ENCODE measurements around the gene ZNF578.
"Not testable (repeated sequence)": the region's sequence is repeated elsewhere in the genome, so short reads cannot be mapped to it uniquely, and the experiment has no call there.

ZNF578 gene

GRCh38 chr19:52453324-52454094, at the start of gene ZNF578:
Gene ZNF578, plus strand, starts transcription at chr19:52453553. Its CDS starts 48,293 bp downstream, at chr19:52501846.
- DNase-seq (ENCODE audit: low read depth) = peak; percentile 42

GRCh38 chr19:52410276-52410675, 43.1 kb upstream of the ZNF578 start:
- no peak for DNase-seq (ENCODE audit: low read depth)

- no peak for DNase-seq (ENCODE audit: low read depth)
Observed at GRCh38 chr19:52415711-52416110, 37.6 kb upstream of the ZNF578 start.

DNA sequence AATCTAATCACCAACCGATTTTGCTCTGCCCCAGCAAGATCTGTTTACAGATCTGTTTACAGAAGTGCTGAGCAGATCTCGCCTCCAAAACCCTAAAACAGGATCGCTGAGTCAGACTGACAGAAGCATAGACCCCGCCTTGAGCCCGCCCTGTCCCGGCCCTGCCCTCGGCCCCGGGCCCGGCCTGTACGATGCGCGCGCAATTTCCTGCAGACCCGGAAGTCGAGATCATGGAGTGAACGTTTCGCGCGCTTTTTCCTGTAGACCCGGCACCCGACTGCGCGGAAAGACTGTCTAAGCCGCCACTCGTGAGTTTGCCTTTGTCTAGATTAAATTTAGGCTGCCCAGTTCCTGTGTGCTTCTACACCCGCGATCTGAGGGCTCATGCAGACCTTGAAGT, 24.4 kb upstream of the ZNF578 start, which contains the start of gene ZNF534:
Gene ZNF534 (plus strand): TSS at position 212 of the 400 bp plus-strand sequence. CDS start 2,327 bp downstream, outside the sequence.
- DNase-seq (ENCODE audit: low read depth) = no peak

GRCh38 chr19:52442179-52442578, 11.2 kb upstream of the ZNF578 start:
- DNase-seq (ENCODE audit: low read depth) = no peak

DNA sequence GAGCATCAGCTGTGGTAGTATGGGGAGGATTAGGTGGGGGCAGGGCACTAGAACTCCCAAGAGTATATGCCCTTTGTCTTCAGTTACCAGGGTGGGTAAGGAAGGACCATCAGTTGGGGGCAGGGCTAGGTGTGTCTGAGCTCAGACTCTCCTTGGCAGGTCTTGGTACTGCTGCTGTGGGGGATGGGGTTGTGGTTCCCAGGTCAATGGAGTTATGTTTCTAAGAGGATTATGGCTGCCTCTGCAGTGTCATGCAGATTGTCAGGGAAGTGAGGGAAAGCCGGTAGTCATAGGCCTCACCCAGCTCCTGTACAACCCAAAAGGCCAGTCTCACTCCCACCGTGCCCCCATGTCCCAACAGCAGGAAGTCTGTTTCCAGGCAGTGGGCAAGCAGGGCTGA, 8.8 kb upstream of the ZNF578 start:
- DNase-seq (ENCODE audit: low read depth) = no peak

- no peak for DNase-seq (ENCODE audit: low read depth)
Observed at GRCh38 chr19:52451241-52451640, 2.1 kb upstream of the ZNF578 start.

DNA sequence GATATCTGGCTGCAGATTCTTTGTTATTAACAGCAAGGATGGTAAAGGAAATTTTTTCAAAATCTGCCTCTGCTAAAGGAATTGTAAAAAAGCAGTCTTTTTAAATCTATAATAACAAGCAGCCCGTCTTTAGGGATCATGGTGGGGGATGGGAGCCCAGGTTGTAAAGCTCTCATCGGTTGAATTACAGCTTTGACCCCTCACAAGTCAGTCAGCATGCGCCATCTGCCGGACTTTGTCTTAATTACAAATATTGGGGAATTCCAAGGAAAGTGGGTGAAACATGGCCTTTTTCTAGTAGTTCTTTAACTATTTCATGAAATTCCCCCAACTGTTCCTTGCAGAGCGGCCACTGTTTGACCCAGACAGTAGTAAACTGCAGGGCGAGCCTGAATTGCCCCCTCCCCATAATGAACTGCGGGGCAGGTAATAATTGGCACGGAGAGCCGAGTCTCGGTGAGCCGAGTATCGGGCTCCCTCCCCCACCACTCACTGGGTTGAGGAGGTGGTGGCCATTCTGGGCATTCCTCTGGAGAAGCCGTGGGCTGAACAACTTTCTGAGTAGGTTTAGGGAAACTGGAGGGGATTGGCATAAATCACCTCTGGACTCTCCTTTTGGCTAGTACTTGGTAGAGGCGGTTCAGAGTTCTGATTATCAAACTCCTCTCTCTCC, 11.6 kb downstream of the ZNF578 start:
- no peak for DNase-seq (ENCODE audit: low read depth)

DNA sequence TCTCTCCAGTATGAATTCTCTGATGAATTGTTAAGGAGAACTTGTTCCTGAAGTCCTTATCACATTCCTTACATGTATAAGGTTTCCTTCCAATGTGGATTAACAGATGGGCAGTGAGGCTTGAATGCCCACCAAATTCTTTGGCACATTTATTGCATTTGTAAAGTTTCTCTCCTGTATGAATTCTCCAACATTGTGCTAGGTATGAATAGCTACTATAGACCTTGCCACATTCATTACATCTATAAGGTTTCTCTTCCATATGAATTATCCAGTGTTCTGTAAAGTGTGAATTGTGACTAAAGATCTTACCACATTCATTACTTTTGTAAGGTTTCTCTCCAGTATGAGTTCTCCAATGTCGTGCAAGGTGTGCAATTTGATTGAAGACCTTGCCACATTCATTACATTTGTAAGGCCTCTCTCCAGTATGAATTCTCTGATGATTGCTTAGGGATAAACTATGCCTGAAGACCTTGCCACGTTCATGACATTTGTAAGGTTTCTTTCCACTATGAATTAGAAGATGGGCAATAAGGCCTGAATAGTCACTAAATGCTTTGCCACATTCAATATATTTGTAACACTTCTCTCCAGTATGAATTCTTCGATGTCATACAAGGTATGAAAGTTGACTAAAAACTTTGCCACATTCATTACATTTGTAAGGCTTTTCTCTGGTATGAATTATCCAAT, 20.4 kb downstream of the ZNF578 start:
- no peak for DNase-seq (ENCODE audit: low read depth)

DNA sequence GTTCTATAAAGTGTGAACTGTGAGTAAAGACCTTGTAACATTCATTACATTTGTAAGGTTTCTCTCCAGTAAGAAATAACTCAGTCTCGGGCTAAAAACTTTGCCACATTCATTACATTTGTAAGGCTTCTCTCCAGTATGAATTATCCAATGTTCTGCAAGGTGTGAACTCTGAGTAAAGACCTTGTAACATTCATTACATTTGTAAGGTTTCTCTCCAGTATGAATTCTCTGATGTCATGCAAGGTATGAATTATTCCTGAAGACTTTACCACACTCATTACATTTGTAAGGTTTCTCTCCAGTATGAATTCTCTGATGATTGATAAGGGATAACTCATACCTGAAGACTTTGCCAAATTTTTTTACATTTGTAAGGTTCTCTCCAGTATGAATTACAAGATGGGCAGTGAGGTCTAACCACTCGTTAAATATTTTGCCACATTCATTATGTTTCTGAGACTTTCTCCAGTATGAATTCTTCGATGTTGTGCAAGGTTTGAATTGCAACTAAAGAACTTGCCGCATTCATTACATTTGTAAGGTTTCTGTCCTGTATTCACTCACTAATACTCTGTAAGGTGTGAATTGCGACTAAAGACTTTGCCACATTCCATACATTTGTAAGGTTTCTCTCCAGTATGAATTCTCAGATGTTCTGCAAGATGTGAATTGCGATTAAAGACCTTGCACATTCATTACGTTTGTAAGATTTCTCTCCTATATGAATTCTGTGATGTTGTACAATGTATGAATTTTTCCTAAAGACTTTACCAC, 21.2 kb downstream of the ZNF578 start:
- no peak for DNase-seq (ENCODE audit: low read depth)

GRCh38 chr19:52484111-52484743, 30.9 kb downstream of the ZNF578 start:
- not testable (repeated sequence) for DNase-seq (ENCODE audit: low read depth)

GRCh38 chr19:52485064-52485463, 31.7 kb downstream of the ZNF578 start:
- not testable (repeated sequence) for DNase-seq (ENCODE audit: low read depth)

GRCh38 chr19:52485561-52486240, 32.3 kb downstream of the ZNF578 start:
- not testable (repeated sequence) for DNase-seq (ENCODE audit: low read depth)

- no peak for DNase-seq (ENCODE audit: low read depth)
Observed at GRCh38 chr19:52492201-52492993, 39.0 kb downstream of the ZNF578 start.

- DNase-seq (ENCODE audit: low read depth) = no peak
Observed at GRCh38 chr19:52492994-52493470, 39.7 kb downstream of the ZNF578 start.

DNA sequence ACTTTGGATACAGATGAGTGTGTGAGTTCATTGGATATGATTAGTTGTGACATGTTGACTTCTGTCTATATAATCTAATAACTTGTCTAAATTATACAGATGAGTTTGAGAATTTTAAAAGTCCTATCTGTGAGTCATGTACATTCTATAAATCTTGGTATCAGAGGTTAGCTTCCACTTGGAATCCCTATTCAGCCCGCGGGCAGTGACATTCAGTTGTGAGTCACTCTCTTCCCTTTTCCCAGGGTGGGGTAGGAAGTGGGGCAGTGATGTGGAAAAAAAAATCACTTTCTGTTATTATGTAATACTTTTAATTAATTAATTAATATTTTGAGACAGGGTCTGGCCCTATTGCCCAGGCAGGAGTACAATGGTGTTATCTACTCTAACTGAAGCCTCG, 41.2 kb downstream of the ZNF578 start:
- DNase-seq (ENCODE audit: low read depth) = no peak

- no peak for DNase-seq (ENCODE audit: low read depth)
Observed at GRCh38 chr19:52498571-52498970, 45.2 kb downstream of the ZNF578 start.

- DNase-seq (ENCODE audit: low read depth) = not testable (repeated sequence)
Observed at GRCh38 chr19:52500474-52500873, 47.1 kb downstream of the ZNF578 start.

DNA sequence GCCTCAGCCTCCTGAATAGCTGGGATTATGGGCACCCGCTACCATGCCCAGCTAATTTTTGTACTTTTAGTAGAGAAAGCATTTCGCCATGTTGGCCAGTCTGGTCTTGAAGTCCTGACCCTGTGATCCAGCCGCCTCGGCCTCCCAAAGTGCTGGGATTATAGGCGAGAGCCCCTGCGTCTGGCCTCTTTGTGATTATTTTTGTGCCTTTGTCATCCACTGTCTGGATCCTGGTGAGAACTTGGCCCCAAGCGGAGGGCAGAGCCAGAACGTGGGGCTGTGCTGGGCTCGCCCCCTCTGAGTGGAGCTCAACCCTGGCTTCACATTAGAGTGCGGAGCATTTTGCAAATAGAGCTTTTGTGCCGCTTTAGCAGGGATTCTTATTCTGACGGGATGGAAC, 47.6 kb downstream of the ZNF578 start:
- DNase-seq (ENCODE audit: low read depth) = not testable (repeated sequence)

DNA sequence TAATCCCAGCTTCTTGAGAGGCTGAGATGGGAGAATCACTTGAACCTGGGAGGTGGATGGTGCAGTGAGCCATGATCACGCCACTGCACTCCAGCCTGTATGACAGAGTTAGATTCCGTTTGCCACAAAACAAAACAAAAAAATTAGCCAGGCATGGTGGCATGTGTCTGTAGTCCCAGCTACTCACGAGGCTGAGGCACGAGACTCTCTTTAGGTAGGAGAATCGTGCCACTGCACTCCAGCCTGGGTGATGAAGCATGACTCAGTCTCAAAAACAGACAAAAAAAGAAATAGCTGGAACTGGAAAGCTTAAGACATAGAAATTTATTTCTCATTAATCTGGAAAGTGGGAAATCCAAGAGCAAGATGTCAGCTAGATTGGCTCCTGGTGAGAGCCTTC, 53.9 kb downstream of the ZNF578 start:
- no peak for DNase-seq (ENCODE audit: low read depth)

All from activated gamma-delta T cell treated with anti-CD3 and anti-CD28 coated beads, Interleukin-2, amount 50 U/mL, for 16 hours (primary cell).